Measurements from ENCODE around the gene SH2D1B. TPM values are rescaled to one million over a fixed set of nuclear protein-coding genes. Genes with fewer than 3 reads are reported as not detected.

The SH2D1B gene
- total RNA-seq, 1 donor from 2014 or later = not detected

GRCh38 chr1:162417650-162418049, 5.7 kb upstream of the SH2D1B start:
- DNase-seq (ENCODE audit: low read depth) (no peak), FAIRE-seq (no peak)
- Mint-ChIP-seq H3K4me1 (ENCODE audit: low read depth, unreplicated experiment) (no peaks in the 10 kb centered on the region), H3K27me3 (ENCODE audit: low read depth, unreplicated experiment) (peaks cover 3% of the 10 kb centered on the region), H3K27ac (ENCODE audit: unreplicated experiment) (no peak overlapping the region), H3K9me3 (ENCODE audit: unreplicated experiment) (no peaks in the 10 kb centered on the region), H3K4me3 (ENCODE audit: unreplicated experiment) (no peak overlapping the region), H3K36me3 (ENCODE audit: low read depth, unreplicated experiment) (no peaks in the 10 kb centered on the region)
- no peaks in the 10 kb centered on the region for H3K36me3 ChIP-seq (ENCODE audit: insufficient read depth, low read length)
- no peak overlapping the region for H3K4me3 ChIP-seq (ENCODE audit: insufficient read depth, low read depth, low read length)
- H2AFZ ChIP-seq (ENCODE audit: low read depth, low read length) = no peak overlapping the region
- no peaks in the 10 kb centered on the region for H3K79me2 ChIP-seq (ENCODE audit: insufficient read depth, low read length)
- no peak overlapping the region for H3K9ac ChIP-seq (ENCODE audit: low read length)
- H3K4me1 ChIP-seq (ENCODE audit: insufficient read depth, low read length) = no peaks in the 10 kb centered on the region
- H3K27ac ChIP-seq (ENCODE audit: low read depth, low read length) = no peak overlapping the region
- no peaks in the 10 kb centered on the region for H3K27me3 ChIP-seq (ENCODE audit: insufficient read depth, low read length)
- H3K4me2 ChIP-seq (ENCODE audit: low read length) = no peak overlapping the region
- H4K20me1 ChIP-seq (ENCODE audit: insufficient read depth, low read length) = no peaks in the 10 kb centered on the region
- H3K9me3 ChIP-seq (ENCODE audit: insufficient read depth, low read depth, low read length) = no peaks in the 10 kb centered on the region
- no peak for TF ChIP-seq CTCF (IDR thresholded peaks at IDR 0.05; ENCODE audit: insufficient read depth, low read depth, low read length)
- no peak for TF ChIP-seq EZH2 (IDR thresholded peaks at IDR 0.05; ENCODE audit: insufficient read depth, low read length)

- Mint-ChIP-seq H3K27ac (ENCODE audit: unreplicated experiment) (no peak overlapping the region), H3K36me3 (ENCODE audit: low read depth, unreplicated experiment) (no peaks in the 10 kb centered on the region), H3K9me3 (ENCODE audit: unreplicated experiment) (no peaks in the 10 kb centered on the region), H3K27me3 (ENCODE audit: low read depth, unreplicated experiment) (peaks cover 3% of the 10 kb centered on the region), H3K4me1 (ENCODE audit: low read depth, unreplicated experiment) (no peaks in the 10 kb centered on the region), H3K4me3 (ENCODE audit: unreplicated experiment) (no peak overlapping the region)
- H3K9ac ChIP-seq (ENCODE audit: low read length) = no peak overlapping the region
- DNase-seq (ENCODE audit: low read depth) = no peak
- H3K27ac ChIP-seq (ENCODE audit: low read depth, low read length) = no peak overlapping the region
- no peak overlapping the region for H3K4me2 ChIP-seq (ENCODE audit: low read length)
- no peaks in the 10 kb centered on the region for H4K20me1 ChIP-seq (ENCODE audit: insufficient read depth, low read length)
- H3K79me2 ChIP-seq (ENCODE audit: insufficient read depth, low read length) = no peaks in the 10 kb centered on the region
- peaks cover under 1% of the 10 kb centered on the region for H3K4me1 ChIP-seq (ENCODE audit: insufficient read depth, low read length)
- FAIRE-seq = no peak
- no peak overlapping the region for H3K4me3 ChIP-seq (ENCODE audit: insufficient read depth, low read depth, low read length)
- no peaks in the 10 kb centered on the region for H3K36me3 ChIP-seq (ENCODE audit: insufficient read depth, low read length)
- TF ChIP-seq EZH2 (IDR thresholded peaks at IDR 0.05; ENCODE audit: insufficient read depth, low read length) = no peak
- TF ChIP-seq CTCF (IDR thresholded peaks at IDR 0.05; ENCODE audit: insufficient read depth, low read depth, low read length) = no peak
- H3K27me3 ChIP-seq (ENCODE audit: insufficient read depth, low read length) = no peaks in the 10 kb centered on the region
- H3K9me3 ChIP-seq (ENCODE audit: insufficient read depth, low read depth, low read length) = no peaks in the 10 kb centered on the region
- no peak overlapping the region for H2AFZ ChIP-seq (ENCODE audit: low read depth, low read length)
Measured at GRCh38 chr1:162416909-162417308, 5.0 kb upstream of the SH2D1B start.

GRCh38 chr1:162416215-162416614, 4.3 kb upstream of the SH2D1B start:
- no peak for FAIRE-seq
- Histone ChIP-seq H3K9ac (ENCODE audit: low read length) (no peak overlapping the region), H3K4me2 (ENCODE audit: low read length) (no peak overlapping the region), H4K20me1 (ENCODE audit: insufficient read depth, low read length) (no peaks in the 10 kb centered on the region), H3K4me1 (ENCODE audit: insufficient read depth, low read length) (peaks cover 7% of the 10 kb centered on the region), H3K27me3 (ENCODE audit: insufficient read depth, low read length) (no peaks in the 10 kb centered on the region), H3K27ac (ENCODE audit: low read depth, low read length) (no peak overlapping the region), H2AFZ (ENCODE audit: low read depth, low read length) (no peak overlapping the region), H3K79me2 (ENCODE audit: insufficient read depth, low read length) (no peaks in the 10 kb centered on the region), H3K36me3 (ENCODE audit: insufficient read depth, low read length) (no peaks in the 10 kb centered on the region), H3K9me3 (ENCODE audit: insufficient read depth, low read depth, low read length) (no peaks in the 10 kb centered on the region), H3K4me3 (ENCODE audit: insufficient read depth, low read depth, low read length) (no peak overlapping the region)
- no peaks in the 10 kb centered on the region for H3K36me3 Mint-ChIP-seq (ENCODE audit: low read depth, unreplicated experiment)
- no peak for TF ChIP-seq CTCF (IDR thresholded peaks at IDR 0.05; ENCODE audit: insufficient read depth, low read depth, low read length)
- no peak for TF ChIP-seq EZH2 (IDR thresholded peaks at IDR 0.05; ENCODE audit: insufficient read depth, low read length)
- no peak overlapping the region for H3K4me3 Mint-ChIP-seq (ENCODE audit: unreplicated experiment)
- no peaks in the 10 kb centered on the region for H3K4me1 Mint-ChIP-seq (ENCODE audit: low read depth, unreplicated experiment)
- no peaks in the 10 kb centered on the region for H3K9me3 Mint-ChIP-seq (ENCODE audit: unreplicated experiment)
- no peak for DNase-seq (ENCODE audit: low read depth)
- no peak overlapping the region for H3K27ac Mint-ChIP-seq (ENCODE audit: unreplicated experiment)
- H3K27me3 Mint-ChIP-seq (ENCODE audit: low read depth, unreplicated experiment) = peaks cover 3% of the 10 kb centered on the region

Measured in astrocyte (in vitro differentiated cells and primary cell).